K562 (cell line): ENCODE data around the gene ANKRD23. TPM values are rescaled to one million over a fixed set of nuclear protein-coding genes. Genes with fewer than 3 reads are reported as not detected.

Source experiments
- CREB3L1 ChIP-seq: fragments of 450-650 bp; IDR thresholded peaks from 2 replicates; pipeline ENCODE4 v1.6.1; 2014; ENCODE audit warnings: low read depth, mild to moderate bottlenecking, moderate library complexity, borderline replicate concordance
- IRF9 ChIP-seq: fragments of 450-650 bp; IDR thresholded peaks from 2 replicates; pipeline ENCODE4 v1.6.1; 2016; ENCODE audit warnings: missing biosample characterization, missing genetic modification characterization
- MYC ChIP-seq, 2 experiments: fragments of 250-450 bp in 1 of 2; sonication (Bioruptor Pico) in 1 of 2; IDR thresholded peaks; 2 replicates each; pipeline versions ENCODE4 v1.5.1 to v1.6.1; 2012 to 2021; ENCODE audit warnings: low read depth in 2 of 2, borderline replicate concordance in 1 of 2, improper control_type of control experiment in 1 of 2, low read length in 1 of 2, mild to moderate bottlenecking in 1 of 2, moderate library complexity in 1 of 2
- MYNN ChIP-seq, 2 experiments: sonication (generic); formaldehyde crosslinking in 1 of 2; IDR thresholded peaks; 2 replicates each; pipeline versions ENCODE4 v1.5.0 to v1.6.1; 2016 to 2020; ENCODE audit warnings: antibody characterized with exemption in 1 of 2, missing genetic modification reagents in 1 of 2
- NR2C2 ChIP-seq, 2 experiments: fragments of 200-800 bp in 1 of 2; sonication (Bioruptor generic) in 1 of 2; sonication (generic) in 1 of 2; formaldehyde crosslinking in 1 of 2; IDR thresholded peaks; 2 replicates each; pipeline versions ENCODE4 v1.6.1 to v1.8.0; 2016 to 2022; ENCODE audit warnings: mild to moderate bottlenecking in 1 of 2, missing compliant biosample characterization in 1 of 2, missing genetic modification characterization in 1 of 2, missing genetic modification reagents in 1 of 2
- PKNOX1 ChIP-seq: fragments of 450-650 bp; IDR thresholded peaks from 2 replicates; pipeline ENCODE4 v1.6.1; 2016
- ZNF174 ChIP-seq: fragments of 250-450 bp; sonication (Bioruptor Pico); IDR thresholded peaks from 2 replicates; pipeline ENCODE4 v1.4.0; 2020; ENCODE audit warnings: mild to moderate bottlenecking
- ZNF76 ChIP-seq: fragments of 250-450 bp; sonication (Bioruptor Pico); IDR thresholded peaks from 2 replicates; pipeline ENCODE4 v1.4.0; 2020; ENCODE audit warnings: mild to moderate bottlenecking, moderate library complexity, borderline replicate concordance
- polyA plus RNA-seq, 8 experiments: library from polyadenylated mRNA; depleted of rRNA in 4 of 8; stranded (reverse) in 5 of 8; unstranded in 3 of 8; fragments of >200 nt; fragmentation: Nextera tagmentation in 2 of 8; fragmentation: Illumina TruSeq in 1 of 8; extraction: Ambion mirVana in 2 of 8; extraction: Trizol in 1 of 8; gene quantifications; 2 replicates each; pipeline versions ENCODE4 v1.2.1 to v1.2.3, GENCODE V29; 2011 to 2014; ENCODE audit warnings: inconsistent platforms in 1 of 8, missing spikeins in 1 of 8
- total RNA-seq, 7 experiments: library from RNA; depleted of rRNA in 6 of 7; stranded (reverse); fragments of >200 nt in 6 of 7; fragmentation: Illumina TruSeq in 2 of 7; extraction: Trizol in 2 of 7; gene quantifications; 2 replicates each; pipeline versions ENCODE4 v1.2.1 to v1.2.3, GENCODE V29; 2011 to 2021; ENCODE audit warnings: low replicate concordance in 1 of 7
- TF ChIP-seq, protein P1 (sequence below): sonication (generic); formaldehyde crosslinking; IDR thresholded peaks from 2 replicates; pipeline ENCODE4 v1.8.0; 2023; ENCODE audit warnings: mild to moderate bottlenecking, missing genetic modification reagents

Gene ANKRD23
- total and polyA plus RNA-seq, 9 of the 15 experiments (the other 6 are each of a cell fraction or from before 2014, with no cell fraction given) = 0.32 to 4.8 (median 2.8) TPM

GRCh38 chr2:96870626-96871255 lies 26.9 kb upstream of the ANKRD23 start (continued):
- peak; percentile 93 for TF ChIP-seq PKNOX1
- TF ChIP-seq ZNF174 (CRISPR knock-in tag) = no peak
- TF ChIP-seq ZNF76 (CRISPR knock-in tag) = no peak
- TF ChIP-seq CREB3L1 = peak; percentile 55; the same call in 1 of the 2 replicates
- TF ChIP-seq, protein P1, sequence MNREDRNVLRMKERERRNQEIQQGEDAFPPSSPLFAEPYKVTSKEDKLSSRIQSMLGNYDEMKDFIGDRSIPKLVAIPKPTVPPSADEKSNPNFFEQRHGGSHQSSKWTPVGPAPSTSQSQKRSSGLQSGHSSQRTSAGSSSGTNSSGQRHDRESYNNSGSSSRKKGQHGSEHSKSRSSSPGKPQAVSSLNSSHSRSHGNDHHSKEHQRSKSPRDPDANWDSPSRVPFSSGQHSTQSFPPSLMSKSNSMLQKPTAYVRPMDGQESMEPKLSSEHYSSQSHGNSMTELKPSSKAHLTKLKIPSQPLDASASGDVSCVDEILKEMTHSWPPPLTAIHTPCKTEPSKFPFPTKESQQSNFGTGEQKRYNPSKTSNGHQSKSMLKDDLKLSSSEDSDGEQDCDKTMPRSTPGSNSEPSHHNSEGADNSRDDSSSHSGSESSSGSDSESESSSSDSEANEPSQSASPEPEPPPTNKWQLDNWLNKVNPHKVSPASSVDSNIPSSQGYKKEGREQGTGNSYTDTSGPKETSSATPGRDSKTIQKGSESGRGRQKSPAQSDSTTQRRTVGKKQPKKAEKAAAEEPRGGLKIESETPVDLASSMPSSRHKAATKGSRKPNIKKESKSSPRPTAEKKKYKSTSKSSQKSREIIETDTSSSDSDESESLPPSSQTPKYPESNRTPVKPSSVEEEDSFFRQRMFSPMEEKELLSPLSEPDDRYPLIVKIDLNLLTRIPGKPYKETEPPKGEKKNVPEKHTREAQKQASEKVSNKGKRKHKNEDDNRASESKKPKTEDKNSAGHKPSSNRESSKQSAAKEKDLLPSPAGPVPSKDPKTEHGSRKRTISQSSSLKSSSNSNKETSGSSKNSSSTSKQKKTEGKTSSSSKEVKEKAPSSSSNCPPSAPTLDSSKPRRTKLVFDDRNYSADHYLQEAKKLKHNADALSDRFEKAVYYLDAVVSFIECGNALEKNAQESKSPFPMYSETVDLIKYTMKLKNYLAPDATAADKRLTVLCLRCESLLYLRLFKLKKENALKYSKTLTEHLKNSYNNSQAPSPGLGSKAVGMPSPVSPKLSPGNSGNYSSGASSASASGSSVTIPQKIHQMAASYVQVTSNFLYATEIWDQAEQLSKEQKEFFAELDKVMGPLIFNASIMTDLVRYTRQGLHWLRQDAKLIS (CRISPR knock-in tag) = 0 out of 2 replicates have a peak, but pooled peaks have one; percentile 8
- TF ChIP-seq MYNN (IDR thresholded peaks at IDR 0.05) = no peak
- TF ChIP-seq MYNN (CRISPR knock-in tag; IDR thresholded peaks at IDR 0.05) = no peak
- no peak for TF ChIP-seq IRF9 (tag)
- TF ChIP-seq MYC (IDR thresholded peaks at IDR 0.05; ENCODE audit: low read depth, low read length) = peak; percentile 43; the same call in 1 of the 2 replicates
- TF ChIP-seq MYC (CRISPR knock-in tag; IDR thresholded peaks at IDR 0.05; ENCODE audit: borderline replicate concordance, low read depth) = 0 out of 2 replicates have a peak, but pooled peaks have one; percentile 33
- peak; percentile 47; the same call in 1 of the 2 replicates for TF ChIP-seq NR2C2 (CRISPR knock-in tag; IDR thresholded peaks at IDR 0.05)
- TF ChIP-seq NR2C2 (tag; IDR thresholded peaks at IDR 0.05) = no peak; the same call in 1 of the 2 replicates
